Left ventricle myocardium superior (tissue), 1 donor: Measurements from ENCODE around the gene VIPR2. TPM values are rescaled to one million over a fixed set of nuclear protein-coding genes. Genes with fewer than 3 reads are reported as not detected.
A peak's percentile ranks its signal among the peaks of the same experiment; 100 is the strongest.
"Not testable (repeated sequence)": the region's sequence is repeated elsewhere in the genome, so short reads cannot be mapped to it uniquely, and the experiment has no call there.

Experiments
- ATAC-seq: fragments of 200-7000 bp; cut with Tn5 transposase; one replicate; pipeline ENCODE4 v1.9.1; 2020; ENCODE audit warnings: mild to moderate bottlenecking, moderate library complexity
- DNase-seq: peaks from one replicate; pipeline ENCODE4 v3.0.0-alpha.2; 2020
- intact Hi-C: fragments of 100-400 bp; cut with micrococcal nuclease; formaldehyde crosslinking; loops from one replicate; pipeline ENCODE4 v1.11.0; 2022
- total RNA-seq: library from RNA; stranded (reverse); fragmentation: NEBNext Ultra II Directional; extraction: Animal tissue kit (Norgen Biotek cat#: 25700); gene quantifications from one replicate; pipeline ENCODE4 v1.2.1, GENCODE V29; 2021
- donor health status: DM: no; HTN: yes; CAD: no; lungs with severe emphysema.

Gene VIPR2
- total RNA-seq, 1 donor from 2014 or later: 21.3 TPM

- DNase-seq: no peak
Observed at GRCh38 chr7:159010937-159011721, 133.5 kb downstream of the VIPR2 start.

GRCh38 chr7:159010411-159010810 is 134.3 kb downstream of the VIPR2 start:
- DNase-seq (no peak), ATAC-seq (no peak)
- intact Hi-C loops: no loop called here

More at GRCh38 chr7:159010937-159011721, 133.5 kb downstream of the VIPR2 start:
- intact Hi-C loops: no loop called here
- ATAC-seq: no peak

GRCh38 chr7:159009951-159010350 is 134.7 kb downstream of the VIPR2 start:
- intact Hi-C loops: no loop called here
- no peak for DNase-seq
- no peak for ATAC-seq

DNA sequence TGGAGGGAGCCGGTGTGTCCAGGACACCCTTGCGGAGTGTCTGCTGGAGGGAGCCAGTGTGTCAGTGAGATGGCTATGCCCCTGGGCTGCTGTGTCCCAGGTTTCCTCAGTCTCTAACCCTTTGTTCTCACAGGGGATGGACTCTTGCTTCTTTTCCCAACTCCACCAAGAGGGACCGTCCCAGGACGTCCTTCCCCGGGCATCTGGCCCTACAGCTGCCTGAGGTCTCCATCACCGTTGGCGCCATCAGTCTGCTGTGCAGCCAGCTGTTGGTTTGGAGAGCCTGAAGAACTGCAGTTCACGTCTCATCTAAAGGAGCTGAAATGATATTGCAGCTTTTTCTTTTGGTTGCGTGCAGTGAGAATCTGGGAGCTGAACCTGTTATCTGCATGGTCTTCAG is 136.2 kb downstream of the VIPR2 start:
- DNase-seq: no peak
- intact Hi-C loops: no loop called here
- ATAC-seq: peak; percentile 31

- intact Hi-C loops: no loop called here
Observed at GRCh38 chr7:159007996-159008389, 136.7 kb downstream of the VIPR2 start.

GRCh38 chr7:159007364-159007995 is 137.2 kb downstream of the VIPR2 start:
- intact Hi-C loops: no loop called here
- ATAC-seq (peak; percentile 10), DNase-seq (no peak)

More at GRCh38 chr7:159007996-159008389, 136.7 kb downstream of the VIPR2 start:
- ATAC-seq: peak; percentile 46
- peak; percentile 45 for DNase-seq

GRCh38 chr7:159006610-159007130 is 138.0 kb downstream of the VIPR2 start:
- DNase-seq (no peak), ATAC-seq (no peak)
- intact Hi-C loops: no loop called here

DNA sequence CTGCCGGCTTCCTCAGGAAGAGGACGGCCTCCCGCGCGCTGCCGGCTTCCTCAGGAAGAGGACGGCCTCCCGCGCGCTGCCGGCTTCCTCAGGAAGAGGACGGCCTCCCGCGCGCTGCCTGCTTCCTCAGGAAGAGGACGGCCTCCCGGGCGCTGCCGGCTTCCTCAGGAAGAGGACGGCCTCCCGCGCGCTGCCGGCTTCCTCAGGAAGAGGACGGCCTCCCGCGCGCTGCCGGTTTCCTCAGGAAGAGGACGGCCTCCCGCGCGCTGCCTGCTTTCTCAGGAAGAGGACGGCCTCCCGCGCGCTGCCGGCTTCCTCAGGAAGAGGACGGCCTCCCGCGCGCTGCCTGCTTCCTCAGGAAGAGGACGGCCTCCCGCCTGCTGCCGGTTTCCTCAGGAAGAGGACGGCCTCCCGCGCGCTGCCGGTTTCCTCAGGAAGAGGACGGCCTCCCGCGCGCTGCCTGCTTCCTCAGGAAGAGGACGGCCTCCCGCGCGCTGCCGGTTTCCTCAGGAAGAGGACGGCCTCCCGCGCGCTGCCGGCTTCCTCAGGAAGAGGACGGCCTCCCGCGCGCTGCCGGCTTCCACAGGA is 138.6 kb downstream of the VIPR2 start:
- intact Hi-C loops, ATAC-seq, DNase-seq: not testable (repeated sequence)

- ATAC-seq (no peak), DNase-seq (no peak)
- intact Hi-C loops: no loop called here
Observed at GRCh38 chr7:159005618-159006017, 139.0 kb downstream of the VIPR2 start.

GRCh38 chr7:159004411-159004810 is 140.3 kb downstream of the VIPR2 start:
- DNase-seq (no peak), ATAC-seq (no peak)
- intact Hi-C loops: no loop called here

GRCh38 chr7:159001811-159002210 is 142.9 kb downstream of the VIPR2 start:
- DNase-seq (no peak), ATAC-seq (no peak)
- intact Hi-C loops: no loop called here

GRCh38 chr7:159000859-159001435 is 143.7 kb downstream of the VIPR2 start:
- intact Hi-C loops: no loop called here
- DNase-seq (no peak), ATAC-seq (no peak)

- no peak for DNase-seq
- no peak for ATAC-seq
- intact Hi-C loops: no loop called here
Observed at GRCh38 chr7:159000070-159000469, 144.6 kb downstream of the VIPR2 start.

DNA sequence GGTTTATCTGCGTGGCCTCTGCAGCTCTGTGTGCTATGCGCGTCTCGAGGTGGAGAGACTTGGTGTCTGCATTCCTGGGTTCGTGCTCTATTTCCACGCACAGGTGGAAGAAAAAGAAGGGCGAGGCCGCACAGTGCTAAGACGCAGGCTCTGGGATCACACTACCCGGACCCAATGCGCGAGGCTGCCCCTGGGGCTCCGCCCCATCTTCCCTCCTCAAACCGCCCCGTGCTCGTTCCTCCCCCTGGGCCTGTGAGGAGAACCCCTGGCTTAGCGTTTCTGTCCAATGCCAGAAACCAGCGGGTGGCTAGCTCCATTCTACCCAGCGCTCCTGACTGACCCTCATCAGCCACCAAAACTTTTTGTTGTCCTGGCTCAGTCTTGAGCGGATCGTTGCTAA is 145.2 kb downstream of the VIPR2 start:
- DNase-seq (no peak), ATAC-seq (no peak)
- intact Hi-C loops: no loop called here

- intact Hi-C loops, ATAC-seq, DNase-seq: not testable (repeated sequence)
Observed at GRCh38 chr7:158998261-158998660, 146.4 kb downstream of the VIPR2 start.

DNA sequence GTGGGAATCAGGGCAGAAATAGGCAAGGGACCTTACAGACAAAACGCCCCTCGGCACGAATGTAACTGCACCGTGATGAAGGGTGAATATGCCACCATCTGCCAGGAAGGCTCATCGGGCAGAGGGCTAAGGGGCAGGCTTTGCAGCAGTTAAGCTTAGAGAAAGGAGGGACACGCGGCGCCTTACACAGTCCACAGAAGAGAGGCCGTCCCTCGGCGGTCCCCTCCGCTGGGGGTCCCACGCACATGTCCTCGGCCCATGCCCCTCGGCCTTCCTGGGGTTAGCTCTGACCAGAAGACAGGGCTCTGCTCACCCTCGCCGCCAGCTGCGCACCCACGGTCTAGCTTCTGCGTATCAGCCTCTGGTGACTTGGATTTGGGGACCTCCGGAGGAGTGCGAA is 147.2 kb downstream of the VIPR2 start:
- DNase-seq: no peak
- intact Hi-C loops: no loop called here
- no peak for ATAC-seq

DNA sequence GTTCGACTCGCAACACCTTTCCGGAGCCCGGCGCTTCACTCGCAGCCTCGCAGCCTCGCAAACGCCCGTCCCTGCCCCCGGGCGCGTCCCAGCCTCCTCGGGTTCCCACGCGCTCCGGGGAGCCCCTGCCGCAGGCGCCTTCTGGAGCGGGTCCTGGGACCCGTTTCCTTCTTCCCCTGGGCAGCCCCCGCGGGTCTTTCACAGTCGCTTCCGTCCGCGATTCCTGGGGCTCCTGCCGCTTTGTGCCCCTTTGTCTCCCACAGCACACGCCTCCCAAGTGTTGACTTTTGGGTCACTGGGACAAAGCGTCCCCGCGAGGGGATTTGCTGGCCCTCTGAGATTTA is 147.6 kb downstream of the VIPR2 start:
- intact Hi-C loops: no loop called here
- DNase-seq (no peak), ATAC-seq (peak; percentile 27)

- no peak for DNase-seq
- intact Hi-C loops: no loop called here
- ATAC-seq: no peak
Observed at GRCh38 chr7:158996214-158997109, 148.2 kb downstream of the VIPR2 start.

- intact Hi-C loops: no loop called here
- DNase-seq: no peak
- no peak for ATAC-seq
Observed at GRCh38 chr7:158995514-158995913, 149.2 kb downstream of the VIPR2 start.
